HG02943 (cell line): ENCODE results near the gene ADD3.
"Not testable (repeated sequence)": the region's sequence is repeated elsewhere in the genome, so short reads cannot be mapped to it uniquely, and the experiment has no call there.

Experiments
- ATAC-seq: cut with Tn5 transposase; IDR thresholded peaks from one replicate; pipeline ENCODE4 v1.9.1; 2021; ENCODE audit warnings: mild to moderate bottlenecking, low read depth, moderate library complexity; ENCODE audit not compliant: unreplicated experiment

The ADD3 gene

GRCh38 chr10:110093722-110094121 lies 85.9 kb downstream of the ADD3 start:
- no peak for ATAC-seq

GRCh38 chr10:110094786-110095185 lies 87.0 kb downstream of the ADD3 start:
- no peak for ATAC-seq

DNA sequence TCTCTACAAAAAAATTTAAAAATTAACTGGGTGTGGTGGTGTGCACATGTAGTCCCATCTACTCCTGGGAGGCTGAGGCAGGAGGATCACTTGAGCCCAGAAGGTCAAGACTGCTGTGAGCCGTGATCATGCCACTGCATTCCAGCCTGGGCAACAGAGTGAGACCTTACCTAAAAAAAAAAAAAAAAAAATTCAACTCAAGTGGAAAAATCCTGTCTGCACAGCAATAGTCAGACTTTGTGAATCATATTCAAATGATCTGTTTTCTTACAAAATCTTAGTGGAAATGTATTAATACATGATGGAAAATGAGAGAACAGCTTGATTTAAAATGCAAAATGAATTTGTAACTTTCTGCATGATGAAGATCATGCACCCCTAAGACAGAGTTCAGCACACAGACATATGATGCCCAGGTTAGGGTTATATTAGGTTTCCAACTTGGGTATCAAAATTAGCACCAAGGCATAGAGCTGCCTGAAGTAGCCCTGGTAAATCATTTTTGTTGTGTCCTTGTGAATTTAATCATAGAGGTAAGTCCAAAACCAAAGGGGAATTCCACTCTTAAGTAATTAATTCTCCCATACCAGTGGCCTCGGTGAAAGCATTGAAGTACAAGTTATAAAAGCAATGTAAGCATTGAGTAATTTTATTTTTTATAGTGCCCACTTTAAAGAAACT lies 93.8 kb downstream of the ADD3 start:
- ATAC-seq, result no peak

DNA sequence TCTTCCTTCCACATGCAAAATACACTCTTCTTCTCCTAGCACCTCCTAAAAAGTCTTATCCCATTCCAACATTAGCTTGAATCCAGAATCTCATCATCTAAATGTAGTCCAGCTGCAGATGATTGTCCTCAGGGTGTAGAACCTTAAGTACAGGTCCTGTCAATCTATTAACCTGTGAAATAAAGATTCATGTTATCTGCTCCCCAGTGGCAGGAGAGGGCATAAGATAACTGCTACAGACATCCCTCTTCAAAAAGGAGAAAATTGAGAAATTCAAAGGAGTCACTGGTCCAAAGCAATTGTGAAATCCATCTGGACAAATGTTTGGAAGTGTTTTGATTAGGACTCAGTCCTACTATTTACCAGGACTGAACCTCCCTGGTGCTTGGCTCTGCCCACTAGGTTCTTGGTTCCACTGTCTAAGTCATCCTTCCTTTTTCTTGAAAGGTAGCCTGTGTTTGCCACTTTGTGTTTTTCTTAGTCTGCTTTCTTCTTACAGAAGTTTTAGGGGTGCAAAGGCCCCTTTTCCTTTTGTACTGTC lies 96.2 kb downstream of the ADD3 start:
- no peak for ATAC-seq

DNA sequence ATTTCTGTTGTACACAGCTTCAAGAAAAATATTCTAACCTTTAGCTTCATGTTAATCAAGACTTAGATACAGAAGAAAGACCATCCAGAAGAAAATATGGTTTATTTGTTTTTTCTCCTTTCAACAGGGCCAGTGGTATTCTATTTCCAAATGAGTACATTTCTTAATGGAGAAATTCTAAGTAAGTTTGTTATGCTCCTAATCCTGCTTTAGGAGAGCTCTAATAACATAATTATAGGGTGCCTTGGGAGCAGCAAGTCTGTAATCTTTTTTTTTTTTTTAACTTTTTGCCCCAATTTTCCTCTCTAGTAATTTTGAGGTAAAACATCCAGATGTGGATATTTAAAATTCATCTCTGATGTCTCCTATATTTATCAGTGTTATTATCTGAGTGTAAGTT lies 98.1 kb downstream of the ADD3 start:
- no peak for ATAC-seq

DNA sequence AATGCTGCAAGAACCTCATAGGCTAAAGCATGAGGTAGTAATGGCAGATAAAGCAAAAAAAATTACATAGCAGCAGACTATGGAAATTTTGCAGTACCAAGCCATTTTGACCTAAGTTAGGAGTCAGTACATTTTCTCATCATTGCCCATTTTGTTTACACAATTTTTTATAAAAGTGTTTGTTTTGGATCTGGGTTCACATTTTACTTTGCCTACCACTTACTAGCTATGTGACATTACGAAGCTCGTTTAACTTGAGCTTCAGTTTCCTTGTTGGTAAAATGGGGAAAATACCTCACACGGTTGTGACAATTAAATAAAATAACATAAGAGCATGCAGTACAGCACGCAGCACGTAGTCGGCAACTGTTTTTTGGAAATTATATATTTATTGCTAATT lies 99.6 kb downstream of the ADD3 start:
- ATAC-seq, result no peak

DNA sequence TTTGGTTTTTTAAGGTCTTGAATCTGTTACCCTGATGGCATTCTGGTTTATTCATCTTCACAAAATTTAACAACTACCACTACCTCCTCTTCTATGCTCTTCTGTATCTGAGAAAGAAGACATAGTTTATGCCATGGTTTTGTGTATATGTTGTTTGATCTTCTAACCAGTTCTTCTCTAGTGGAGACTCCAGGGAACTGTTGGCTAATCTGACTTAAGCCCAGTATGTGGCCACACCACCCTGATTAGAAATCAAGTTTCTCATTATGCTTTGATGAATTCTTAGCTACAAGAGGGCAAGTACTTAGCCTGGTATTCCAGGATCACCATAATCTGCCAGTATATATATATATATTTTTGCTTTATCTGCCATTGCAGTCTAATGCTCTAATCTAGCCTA lies 100.1 kb downstream of the ADD3 start:
- ATAC-seq, result no peak

DNA sequence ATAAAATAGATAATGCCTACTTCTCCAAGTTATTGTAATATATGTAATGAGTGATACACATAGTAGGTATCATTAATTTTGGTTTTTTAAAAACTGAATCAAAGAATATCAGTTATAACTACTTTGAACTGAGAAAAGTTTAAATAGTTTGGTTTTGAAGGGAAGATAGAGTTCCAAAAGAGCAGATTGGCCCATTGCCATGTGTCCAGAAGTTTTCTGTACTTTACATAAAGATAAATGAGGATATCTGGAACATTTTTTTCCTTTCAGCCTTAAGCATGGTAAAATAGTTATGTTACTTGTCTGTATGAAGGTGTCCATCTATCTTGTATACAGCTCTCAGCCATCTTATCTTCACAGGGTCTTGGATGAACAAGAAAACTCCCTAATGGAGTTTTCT lies 101.7 kb downstream of the ADD3 start:
- no peak for ATAC-seq

DNA sequence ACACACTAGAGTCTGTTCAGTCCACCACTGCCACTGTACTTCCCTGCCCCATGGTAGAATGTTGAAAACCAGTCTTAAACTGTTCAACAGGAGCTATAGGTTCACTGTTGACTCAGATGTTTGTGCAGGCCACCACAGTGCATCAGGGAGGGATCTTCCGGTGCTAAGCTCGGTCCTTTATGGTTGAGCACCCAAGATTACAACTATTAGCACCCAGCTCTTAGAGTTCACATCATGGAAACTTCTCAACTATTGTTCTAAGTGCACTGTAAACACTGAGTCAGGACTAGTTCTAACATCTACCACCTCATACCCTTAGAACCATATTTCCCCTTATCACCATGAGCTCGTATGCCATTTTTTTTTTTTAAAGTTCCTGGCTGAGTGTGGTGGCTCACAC lies 102.6 kb downstream of the ADD3 start:
- ATAC-seq, result no peak

- no peak for ATAC-seq
Observed at GRCh38 chr10:110113670-110114337, 106.0 kb downstream of the ADD3 start.

DNA sequence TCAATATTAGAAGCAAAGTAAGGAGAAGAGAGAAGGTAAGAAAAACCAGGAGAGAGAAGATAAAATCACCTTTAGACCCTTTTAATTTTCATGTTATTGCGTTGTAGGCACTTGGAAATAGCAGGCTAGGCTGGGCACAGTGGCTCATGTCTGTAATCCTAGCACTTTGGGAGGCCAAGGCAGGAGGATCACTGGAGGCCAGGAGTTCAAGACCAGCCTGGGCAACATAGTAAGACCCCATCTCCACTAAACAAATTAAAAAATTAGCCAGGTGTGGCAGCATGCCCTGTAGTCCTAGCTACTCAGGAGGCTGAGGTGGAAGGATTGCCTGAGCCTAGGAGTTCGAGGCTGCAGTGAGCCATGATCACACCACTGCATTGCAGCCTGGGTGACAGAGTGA lies 106.9 kb downstream of the ADD3 start:
- ATAC-seq, result not testable (repeated sequence)

GRCh38 chr10:110115784-110116520 lies 108.2 kb downstream of the ADD3 start:
- no peak for ATAC-seq

DNA sequence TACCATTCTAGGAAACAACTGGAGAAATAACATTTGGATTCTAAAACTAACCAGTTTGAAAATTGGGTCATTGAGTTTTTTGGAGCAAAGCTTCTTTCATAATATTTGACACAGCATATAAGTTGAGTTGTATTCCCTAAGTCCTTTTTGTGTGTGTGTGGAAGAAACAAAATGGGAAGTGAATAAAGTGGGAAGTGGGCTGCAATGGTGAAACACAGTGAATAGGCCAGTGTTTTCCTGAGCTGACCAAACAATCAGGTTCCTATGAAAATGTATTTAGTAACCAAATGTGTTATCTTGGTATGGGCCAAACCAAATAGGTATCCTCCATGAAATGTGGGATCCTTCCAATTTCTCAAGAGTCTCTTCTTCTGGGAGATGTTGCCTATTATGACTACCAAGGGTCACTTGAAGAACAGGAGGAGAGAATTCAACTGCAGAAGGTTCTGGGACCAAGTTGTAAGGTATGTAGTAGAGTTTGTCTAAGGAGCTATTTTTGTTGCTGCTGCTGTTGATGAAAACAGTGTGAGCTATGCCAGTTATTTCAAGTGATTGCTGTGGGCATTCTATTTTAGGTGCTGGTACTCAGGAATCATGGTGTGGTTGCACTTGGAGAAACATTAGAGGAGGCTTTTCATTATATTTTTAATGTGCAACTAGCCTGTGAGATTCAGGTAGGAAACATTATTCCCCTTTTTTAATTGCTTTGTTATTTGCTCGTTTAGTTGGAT lies 111.3 kb downstream of the ADD3 start:
- no peak for ATAC-seq

GRCh38 chr10:110123594-110123993 lies 115.8 kb downstream of the ADD3 start:
- no peak for ATAC-seq

- ATAC-seq, result no peak
Observed at GRCh38 chr10:110129490-110129889, 121.7 kb downstream of the ADD3 start.

DNA sequence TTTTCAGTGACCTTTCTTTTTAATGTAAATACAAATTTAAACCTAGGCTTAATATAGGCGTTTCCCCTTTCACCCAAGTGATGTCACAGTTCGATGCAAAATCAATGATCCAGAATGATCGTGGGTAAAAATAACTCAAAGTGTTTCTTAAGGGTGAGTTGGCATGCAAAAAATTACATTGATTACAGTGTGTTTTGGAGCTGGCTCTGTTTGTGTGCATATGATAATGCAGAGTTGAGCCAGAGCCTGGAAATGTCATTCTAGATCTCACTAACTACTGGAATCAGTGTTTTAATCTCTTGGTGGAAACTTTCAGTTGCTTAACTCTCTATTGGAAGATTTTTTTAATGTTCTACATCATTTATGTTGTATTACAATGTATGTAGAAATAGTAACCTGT lies 127.1 kb downstream of the ADD3 start:
- no peak for ATAC-seq

GRCh38 chr10:110135836-110136235 lies 128.1 kb downstream of the ADD3 start:
- not testable (repeated sequence) for ATAC-seq

DNA sequence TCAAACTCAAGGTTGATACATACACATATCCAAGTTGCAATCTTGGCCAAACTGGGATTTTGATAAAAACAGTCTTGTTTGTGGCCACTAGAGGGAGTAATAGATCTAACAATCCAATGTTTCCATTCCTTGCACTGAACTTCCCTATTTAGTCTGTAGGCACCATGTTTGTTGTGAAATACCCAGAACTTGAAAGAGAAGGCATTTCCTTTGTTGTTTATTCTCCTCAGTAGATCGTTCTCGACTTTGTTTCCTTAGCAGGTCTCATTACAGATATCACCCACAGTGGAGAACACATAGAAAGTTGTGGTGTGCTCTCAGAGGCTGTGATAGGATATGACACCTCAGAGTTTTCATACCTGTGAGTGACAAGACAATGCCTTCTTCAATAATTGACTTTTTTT lies 129.4 kb downstream of the ADD3 start:
- ATAC-seq, result no peak

- no peak for ATAC-seq
Observed at GRCh38 chr10:110138197-110138812, 130.5 kb downstream of the ADD3 start.

DNA sequence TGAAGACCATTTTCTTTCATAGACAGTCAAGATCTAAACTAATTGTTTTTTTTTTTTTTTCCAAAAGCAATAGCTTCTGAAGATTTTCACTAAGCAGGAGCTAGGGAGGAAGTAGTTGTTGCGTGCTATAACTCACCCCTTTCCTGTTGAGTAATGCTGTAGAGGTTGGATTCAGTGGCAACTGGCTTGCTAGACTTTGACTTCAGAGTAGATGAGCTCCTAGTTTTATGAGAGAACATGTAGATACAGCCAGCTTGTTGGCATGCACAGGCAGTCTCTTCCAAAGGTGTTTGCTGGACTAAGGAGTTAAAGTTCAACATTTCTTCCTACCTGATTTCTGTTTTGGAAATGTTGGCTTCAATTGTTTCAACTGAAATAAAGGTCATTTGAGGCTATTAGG lies 133.4 kb downstream of the ADD3 start:
- no peak for ATAC-seq
